ENCODE measurements around the gene B3GNT3. TPM values are rescaled to one million over a fixed set of nuclear protein-coding genes. Genes with fewer than 3 reads are reported as not detected.

B3GNT3 gene
- total and polyA plus RNA-seq, 2 donors (not counting 1 experiment from before 2014, with no cell fraction given) = 0.06 TPM; not detected in 1

DNA sequence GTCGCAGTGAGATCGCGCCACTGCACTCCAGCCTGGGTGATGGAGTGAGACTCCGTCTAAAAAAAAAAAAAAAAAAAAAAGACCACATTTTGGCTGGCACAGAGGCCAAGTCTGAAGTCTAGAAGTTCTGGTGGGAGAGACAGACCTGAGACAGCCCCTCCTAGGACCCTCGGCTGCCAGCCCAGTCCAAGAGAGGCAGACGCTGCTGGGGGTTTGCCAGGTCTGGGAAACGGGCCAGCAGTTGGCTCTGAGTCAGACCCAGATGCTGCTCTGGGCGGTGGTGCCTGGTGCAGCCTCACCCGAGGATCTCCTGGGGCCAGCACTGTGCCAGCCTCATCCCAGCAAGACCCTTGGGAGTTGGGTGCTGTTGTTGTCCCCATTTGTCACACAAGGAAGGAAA is 37.8 kb upstream of the B3GNT3 start:
- H3K27ac Mint-ChIP-seq = no peak overlapping the region
- no peaks in the 10 kb centered on the region for H3K9me3 Mint-ChIP-seq (ENCODE audit: insufficient read depth)
- no peak overlapping the region for H3K27ac ChIP-seq (ENCODE audit: low read length in 2 of 2)
- no peak overlapping the region for H3K4me2 ChIP-seq (replicated peaks; ENCODE audit: low read depth, low read length, poor library complexity, severe bottlenecking)
- no peaks in the 10 kb centered on the region for H3K27me3 Mint-ChIP-seq
- peaks cover 72% of the 10 kb centered on the region for H3K4me1 Mint-ChIP-seq
- WGBS (ENCODE audit: insufficient coverage) = 80% methylated on average over 8 of the region's 9 CpGs
- DNase-seq (no peak), ATAC-seq (ENCODE audit: low read depth) (no peak)
- no peak overlapping the region for H3K9ac ChIP-seq (ENCODE audit: low read length)
- no peak overlapping the region for H3K4me3 Mint-ChIP-seq
- peaks cover 7 to 43% of the 10 kb centered on the region in 2 experiments for H3K36me3 ChIP-seq (replicated peaks in 1 of 2; ENCODE audit: control extremely low read depth in 1 of 2, control insufficient read depth in 1 of 2, extremely low read depth in 1 of 2, insufficient read depth in 2 of 2, low read length in 1 of 2)
- ChIA-PET POLR2A (interaction anchor here (0.6 to 1.0 kb wide), 3 partner anchors 19 to 308 kb away, joined by 3 to 11 read pairs (median 4); no protein-coding TSS in a partner anchor), CTCF (interaction anchor here (0.7 to 11.3 kb wide), 6 partner anchors 9 to 201 kb away, joined by 3 to 122 read pairs (median 4); no protein-coding TSS in a partner anchor)
- peaks cover 73% of the 10 kb centered on the region for H3K79me2 ChIP-seq (ENCODE audit: control insufficient read depth, insufficient read depth, low read length)
- TF ChIP-seq CTCF (IDR thresholded peaks at IDR 0.05) = no peak
- TF ChIP-seq EZH2 (IDR thresholded peaks at IDR 0.05; ENCODE audit: borderline replicate concordance, insufficient read depth, low read depth, low read length, poor library complexity, severe bottlenecking) = no peak
- peaks cover 23% of the 10 kb centered on the region for H4K20me1 ChIP-seq (ENCODE audit: control insufficient read depth, insufficient read depth, low read length, poor library complexity, severe bottlenecking)
- no peak overlapping the region for H3K4me3 ChIP-seq (ENCODE audit: control extremely low read depth in 1 of 5, extremely low read depth in 1 of 5, insufficient read depth in 1 of 5, low read depth in 2 of 5, low read length in 4 of 5)
- intact Hi-C loops (cut with micrococcal nuclease) = loop anchor here (10.0 kb wide), 2 partner anchors 152 to 438 kb away; partner anchors contain the start of gene MPV17L2
- no peak overlapping the region for H2AFZ ChIP-seq (ENCODE audit: insufficient read depth, low read depth, low read length, poor library complexity, severe bottlenecking)
- no peaks in the 10 kb centered on the region for H3K9me3 ChIP-seq (ENCODE audit: control extremely low read depth in 1 of 3, control insufficient read depth in 2 of 3, insufficient read depth in 1 of 3, low read length in 2 of 3)
- no peaks in the 10 kb centered on the region for H3K27me3 ChIP-seq (replicated peaks in 1 of 4; ENCODE audit: control extremely low read depth in 1 of 4, control insufficient read depth in 3 of 4, insufficient read depth in 4 of 4, low read length in 3 of 4)
- H3K4me1 ChIP-seq (ENCODE audit: control insufficient read depth in 2 of 2, insufficient read depth in 2 of 2, low read length in 2 of 2) = peaks cover 48 to 56% of the 10 kb centered on the region in 2 donors

DNA sequence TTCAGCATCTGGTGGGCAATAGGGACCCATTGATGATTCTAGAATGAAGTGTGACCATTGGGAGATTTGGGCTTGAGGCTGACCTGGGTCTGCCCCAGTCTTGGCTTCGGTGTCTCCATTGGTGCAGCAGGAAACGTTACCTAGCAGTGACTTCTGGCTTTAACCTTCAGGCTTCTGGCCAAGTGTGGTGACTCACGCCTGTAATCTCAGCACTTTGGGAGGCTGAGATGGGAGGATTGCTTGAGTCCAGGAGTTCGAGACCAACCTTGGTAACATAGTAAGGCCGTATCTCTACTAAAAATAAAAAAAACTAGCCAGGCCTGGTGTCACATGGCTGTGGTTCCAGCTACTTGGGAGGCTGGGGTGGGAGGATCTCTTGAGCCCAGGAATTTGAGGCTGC is 36.4 kb upstream of the B3GNT3 start:
- ChIA-PET CTCF (interaction anchor here (1.1 to 11.3 kb wide), 4 partner anchors 7 to 33 kb away, joined by 3 to 122 read pairs (median 6); no protein-coding TSS in a partner anchor), POLR2A (interaction anchor here (0.9 kb wide), 1 partner anchor 92 kb away, joined by 5 read pairs; no protein-coding TSS in a partner anchor)
- Histone ChIP-seq H3K27me3 (replicated peaks in 1 of 4; ENCODE audit: control extremely low read depth in 1 of 4, control insufficient read depth in 3 of 4, insufficient read depth in 4 of 4, low read length in 3 of 4) (no peaks in the 10 kb centered on the region), H4K20me1 (ENCODE audit: control insufficient read depth, insufficient read depth, low read length, poor library complexity, severe bottlenecking) (peaks cover 24% of the 10 kb centered on the region), H3K4me3 (ENCODE audit: control extremely low read depth in 1 of 5, extremely low read depth in 1 of 5, insufficient read depth in 1 of 5, low read depth in 2 of 5, low read length in 4 of 5) (no peak overlapping the region), H3K9me3 (ENCODE audit: control extremely low read depth in 1 of 3, control insufficient read depth in 2 of 3, insufficient read depth in 1 of 3, low read length in 2 of 3) (no peaks in the 10 kb centered on the region), H3K4me2 (replicated peaks; ENCODE audit: low read depth, low read length, poor library complexity, severe bottlenecking) (no peak overlapping the region), H3K4me1 (ENCODE audit: control insufficient read depth in 2 of 2, insufficient read depth in 2 of 2, low read length in 2 of 2) (peaks cover 41 to 42% of the 10 kb centered on the region in 2 donors), H2AFZ (ENCODE audit: insufficient read depth, low read depth, low read length, poor library complexity, severe bottlenecking) (no peak overlapping the region), H3K79me2 (ENCODE audit: control insufficient read depth, insufficient read depth, low read length) (peaks cover 72% of the 10 kb centered on the region), H3K9ac (ENCODE audit: low read length) (no peak overlapping the region), H3K36me3 (replicated peaks in 1 of 2; ENCODE audit: control extremely low read depth in 1 of 2, control insufficient read depth in 1 of 2, extremely low read depth in 1 of 2, insufficient read depth in 2 of 2, low read length in 1 of 2) (peaks cover 10 to 56% of the 10 kb centered on the region in 2 experiments), H3K27ac (ENCODE audit: low read length in 2 of 2) (no peak overlapping the region)
- 87% methylated on average over 2 of the region's 5 CpGs for WGBS (ENCODE audit: insufficient coverage)
- ATAC-seq (ENCODE audit: low read depth) (no peak), DNase-seq (no peak)
- no peaks in the 10 kb centered on the region for H3K9me3 Mint-ChIP-seq (ENCODE audit: insufficient read depth)
- intact Hi-C loops (cut with micrococcal nuclease) = loop anchor here (10.0 kb wide), 2 partner anchors 154 to 436 kb away; partner anchors contain the start of gene MPV17L2
- H3K4me3 Mint-ChIP-seq = no peak overlapping the region
- H3K4me1 Mint-ChIP-seq = peaks cover 68% of the 10 kb centered on the region
- H3K27me3 Mint-ChIP-seq = no peaks in the 10 kb centered on the region
- TF ChIP-seq CTCF (IDR thresholded peaks at IDR 0.05) (no peak), EZH2 (IDR thresholded peaks at IDR 0.05; ENCODE audit: borderline replicate concordance, insufficient read depth, low read depth, low read length, poor library complexity, severe bottlenecking) (no peak)
- H3K27ac Mint-ChIP-seq = peak overlapping the region; percentile 58

Measured in B cell (primary cell).